Gastroesophageal sphincter (tissue), 4 donors: Measurements from ENCODE around the gene E2F3. TPM values are rescaled to one million over a fixed set of nuclear protein-coding genes. Genes with fewer than 3 reads are reported as not detected.

Experiments used
- ATAC-seq: fragments of 150-250 bp; one replicate; pipeline ENCODE4 v1.9.1; 2016; ENCODE audit warnings: mild to moderate bottlenecking, moderate library complexity
- H3K27ac ChIP-seq, 4 donors: fragments of 200-600 bp; sonication (generic) in 3 of 4; 1 replicate in 3 of 4; 2 replicates in 1 of 4; pipeline ENCODE4 v1.5.1; 2016 to 2019
- H3K27me3 ChIP-seq: fragments of 200-600 bp; sonication (generic); one replicate; pipeline ENCODE4 v1.5.1; 2019
- H3K36me3 ChIP-seq, 2 donors: fragments of 200-600 bp; sonication (generic); one replicate each; pipeline ENCODE4 v1.5.1; 2019; ENCODE audit warnings: control low read depth in 1 of 2
- H3K4me1 ChIP-seq, 3 donors: fragments of 200-600 bp; sonication (generic); 1 replicate in 2 of 3; 2 replicates in 1 of 3; pipeline ENCODE4 v1.5.1; 2016 to 2019; ENCODE audit warnings: control low read depth in 2 of 3
- H3K4me3 ChIP-seq, 2 donors: fragments of 200-600 bp; sonication (generic); one replicate each; pipeline ENCODE4 v1.5.1; 2019; ENCODE audit warnings: mild to moderate bottlenecking in 1 of 2, moderate library complexity in 1 of 2
- H3K9me3 ChIP-seq, 3 donors: fragments of 200-600 bp; sonication (generic); one replicate each; pipeline ENCODE4 v1.5.1; 2017 to 2019; ENCODE audit warnings: control low read depth in 2 of 3
- EP300 ChIP-seq: sonication (generic); formaldehyde crosslinking; IDR thresholded peaks from one replicate; pipeline ENCODE4 v1.6.1; 2017; ENCODE audit warnings: antibody characterized with exemption, mild to moderate bottlenecking
- POLR2A ChIP-seq, 2 donors: fragments of 450-650 bp; IDR thresholded peaks; one replicate each; pipeline ENCODE4 v1.6.1; 2017; ENCODE audit warnings: antibody characterized with exemption in 2 of 2, mild to moderate bottlenecking in 2 of 2, moderate library complexity in 1 of 2
- POLR2AphosphoS5 ChIP-seq: sonication (generic); formaldehyde crosslinking; IDR thresholded peaks from one replicate; pipeline ENCODE4 v1.6.1; 2017; ENCODE audit warnings: antibody characterized with exemption
- WGBS, 2 donors: methylation state at CpG; one replicate each; pipeline ENCODE4 v1.1.5; 2018; ENCODE audit warnings: low coverage in 1 of 2; 5-methylcytosine and 5-hydroxymethylcytosine counted together
- total RNA-seq, 4 donors: library from RNA; depleted of rRNA; stranded (reverse); fragments of >200 nt; gene quantifications; one replicate each; pipeline ENCODE4 v1.1.0, GENCODE V29; 2016
- TF ChIP-seq, protein P1 (sequence below), 4 experiments: fragments of 200-600 bp in 2 of 4; fragments of 450-650 bp in 2 of 4; sonication (generic) in 1 of 4; IDR thresholded peaks; one replicate each; pipeline ENCODE4 v1.5.1; 2017 to 2019; ENCODE audit warnings: antibody characterized with exemption in 4 of 4, mild to moderate bottlenecking in 2 of 4, moderate library complexity in 2 of 4

E2F3 gene
- total RNA-seq, 4 donors from 2014 or later, result 3.4 to 6.5 (median 5.2) TPM

DNA sequence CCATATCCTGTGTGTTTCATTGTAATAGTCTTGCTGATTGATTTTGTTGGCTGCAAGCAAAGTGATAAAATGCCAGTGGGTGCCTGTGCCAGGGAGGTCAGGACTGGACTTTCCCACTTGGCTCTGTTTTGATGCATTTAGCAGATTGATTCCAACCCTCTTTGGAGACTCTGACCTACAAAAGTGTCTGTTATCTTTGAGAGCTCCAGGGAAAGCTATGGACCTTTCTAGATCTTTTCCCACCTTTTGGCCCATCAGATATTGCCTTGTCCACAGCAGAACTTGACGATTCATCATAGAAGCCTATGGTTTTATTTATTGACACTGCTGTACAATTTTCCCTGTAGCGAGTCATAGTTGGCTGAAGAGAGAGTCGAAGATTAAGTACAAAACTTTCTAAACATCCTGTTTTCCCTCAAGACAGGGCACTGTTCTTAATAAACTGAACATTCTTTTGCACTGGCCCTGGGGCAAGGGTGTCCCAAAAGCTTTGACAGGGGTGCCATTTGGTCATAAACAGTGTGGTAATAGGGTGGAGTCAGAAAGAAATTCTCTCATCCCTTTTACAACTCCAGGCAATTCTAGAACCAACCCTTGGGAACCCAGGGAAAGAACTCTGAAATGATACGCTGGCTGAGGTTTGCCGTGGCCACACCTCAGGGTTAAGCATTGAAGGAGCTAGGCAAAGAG, 53.7 kb downstream of the E2F3 start:
- Histone ChIP-seq H3K4me1 (peaks cover 0 to 3% (median 0%) of the 10 kb centered on the region in 3 donors), H3K9me3 (no peaks in the 10 kb centered on the region), H3K27me3 (no peaks in the 10 kb centered on the region), H3K27ac (no peak overlapping the region), H3K4me3 (no peak overlapping the region), H3K36me3 (peaks cover 0 to 3% of the 10 kb centered on the region in 2 donors)
- TF ChIP-seq POLR2A (IDR thresholded peaks at IDR 0.05) (no peak), EP300 (no peak), POLR2AphosphoS5 (no peak)
- TF ChIP-seq, protein P1, sequence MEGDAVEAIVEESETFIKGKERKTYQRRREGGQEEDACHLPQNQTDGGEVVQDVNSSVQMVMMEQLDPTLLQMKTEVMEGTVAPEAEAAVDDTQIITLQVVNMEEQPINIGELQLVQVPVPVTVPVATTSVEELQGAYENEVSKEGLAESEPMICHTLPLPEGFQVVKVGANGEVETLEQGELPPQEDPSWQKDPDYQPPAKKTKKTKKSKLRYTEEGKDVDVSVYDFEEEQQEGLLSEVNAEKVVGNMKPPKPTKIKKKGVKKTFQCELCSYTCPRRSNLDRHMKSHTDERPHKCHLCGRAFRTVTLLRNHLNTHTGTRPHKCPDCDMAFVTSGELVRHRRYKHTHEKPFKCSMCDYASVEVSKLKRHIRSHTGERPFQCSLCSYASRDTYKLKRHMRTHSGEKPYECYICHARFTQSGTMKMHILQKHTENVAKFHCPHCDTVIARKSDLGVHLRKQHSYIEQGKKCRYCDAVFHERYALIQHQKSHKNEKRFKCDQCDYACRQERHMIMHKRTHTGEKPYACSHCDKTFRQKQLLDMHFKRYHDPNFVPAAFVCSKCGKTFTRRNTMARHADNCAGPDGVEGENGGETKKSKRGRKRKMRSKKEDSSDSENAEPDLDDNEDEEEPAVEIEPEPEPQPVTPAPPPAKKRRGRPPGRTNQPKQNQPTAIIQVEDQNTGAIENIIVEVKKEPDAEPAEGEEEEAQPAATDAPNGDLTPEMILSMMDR (IDR thresholded peaks at IDR 0.05), result no peak
- ATAC-seq, result no peak
- 80% methylated on average over 1 to 5 of the region's 5 CpGs for WGBS, 2 donors

DNA sequence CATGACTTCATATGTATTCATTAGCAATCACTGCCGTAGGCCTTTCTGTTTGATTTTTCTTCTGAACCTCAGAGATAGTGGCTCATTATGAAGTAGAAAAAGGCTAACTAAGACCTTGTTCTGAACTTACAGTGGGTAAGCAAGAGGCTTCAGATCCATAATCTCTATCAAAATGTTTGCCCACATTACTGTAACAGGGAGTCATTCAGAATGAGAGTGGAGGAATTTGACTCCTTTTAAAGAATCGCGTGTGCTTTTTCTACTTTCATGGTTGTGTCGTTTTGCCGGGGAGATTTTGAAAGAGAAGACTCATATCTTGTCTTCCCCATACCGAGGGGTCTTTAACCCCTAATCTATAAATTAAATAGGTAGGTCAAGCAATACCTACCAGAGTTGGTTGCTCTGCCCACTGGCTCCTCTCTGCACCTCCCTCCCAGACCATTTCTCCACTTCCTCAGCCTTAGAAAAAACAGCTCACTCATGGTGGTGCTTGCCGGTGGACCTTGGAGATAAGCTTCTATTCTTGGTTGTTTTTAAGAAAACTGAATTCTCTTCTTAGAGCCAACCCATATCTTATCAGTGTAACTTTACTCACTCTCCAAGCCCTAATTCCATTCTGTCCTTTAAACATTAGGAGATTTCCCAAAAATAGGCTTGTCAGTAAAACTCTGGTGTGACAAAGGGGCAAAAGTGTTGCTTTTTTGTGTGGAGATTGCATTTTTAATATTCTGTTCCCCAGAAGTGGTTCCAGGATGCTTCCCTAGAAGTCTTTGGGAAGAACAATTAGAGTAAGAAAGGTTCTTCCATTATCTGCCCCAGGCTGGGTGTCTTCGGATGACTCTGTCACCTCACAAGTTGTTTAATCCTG, 56.6 kb downstream of the E2F3 start:
- TF ChIP-seq POLR2A (IDR thresholded peaks at IDR 0.05), result no peak
- TF ChIP-seq EP300, result no peak
- TF ChIP-seq, protein P1 (IDR thresholded peaks at IDR 0.05), result no peak
- TF ChIP-seq POLR2AphosphoS5, result no peak
- Histone ChIP-seq H3K4me1 (peaks cover 0 to 3% (median 0%) of the 10 kb centered on the region in 3 donors), H3K4me3 (no peak overlapping the region), H3K9me3 (no peaks in the 10 kb centered on the region), H3K27me3 (no peaks in the 10 kb centered on the region), H3K27ac (no peak overlapping the region), H3K36me3 (peaks cover 0 to 3% of the 10 kb centered on the region in 2 donors)
- no peak for ATAC-seq
- WGBS, 2 donors, result 56 to 76% methylated on average over 7 to 8 of the region's 8 CpGs

DNA sequence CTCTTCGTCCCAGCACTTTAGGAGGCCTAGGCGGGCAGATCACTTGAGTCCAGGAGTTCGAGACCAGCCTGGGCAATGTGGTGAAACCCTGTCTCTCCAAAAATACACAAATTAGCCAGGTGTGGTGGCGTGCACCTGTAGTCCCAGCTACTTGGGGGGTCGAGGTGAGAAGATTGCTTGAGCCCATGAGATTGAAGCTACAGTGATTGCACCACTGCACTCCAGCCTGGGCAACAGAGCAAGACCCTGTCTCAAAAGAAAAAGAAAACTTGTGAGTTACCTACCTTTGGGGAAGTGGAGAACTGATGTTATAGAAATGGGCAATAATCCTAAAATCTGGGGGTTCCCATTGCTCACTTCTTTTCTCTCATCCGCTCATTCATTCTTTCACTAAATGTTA, 58.0 kb downstream of the E2F3 start:
- peaks cover 0 to 10% of the 10 kb centered on the region in 2 donors for H3K36me3 ChIP-seq
- no peak for ATAC-seq
- H3K27me3 ChIP-seq, result no peaks in the 10 kb centered on the region
- TF ChIP-seq, protein P1 (IDR thresholded peaks at IDR 0.05), result no peak
- TF ChIP-seq POLR2A (IDR thresholded peaks at IDR 0.05), result no peak
- TF ChIP-seq POLR2AphosphoS5, result no peak
- no peak for TF ChIP-seq EP300
- no peaks in the 10 kb centered on the region for H3K9me3 ChIP-seq
- no peak overlapping the region for H3K4me3 ChIP-seq
- peaks cover 0 to 3% (median 0%) of the 10 kb centered on the region in 3 donors for H3K4me1 ChIP-seq
- 100% methylated on average over 3 to 5 of the region's 6 CpGs for WGBS, 2 donors
- no peak overlapping the region for H3K27ac ChIP-seq

DNA sequence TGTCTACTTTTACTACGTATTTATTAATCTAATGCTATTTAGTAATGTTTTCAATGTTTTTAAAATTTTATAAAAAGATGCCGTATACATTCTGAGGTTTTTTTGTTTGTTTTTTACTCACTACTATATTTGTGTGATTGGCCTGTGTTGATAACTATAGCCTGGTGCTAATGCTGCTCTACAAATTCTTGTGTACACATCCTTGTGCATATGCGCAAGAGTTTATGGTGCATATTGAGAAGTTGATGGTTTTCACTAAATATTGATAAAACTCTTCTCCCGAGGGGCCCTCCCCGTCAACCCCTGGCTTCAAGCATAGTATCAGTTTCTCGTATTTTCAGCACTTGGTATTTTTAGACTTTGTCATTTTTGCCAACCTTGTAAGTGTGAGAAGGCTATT, 59.9 kb downstream of the E2F3 start:
- Histone ChIP-seq H3K36me3 (peaks cover 0 to 10% of the 10 kb centered on the region in 2 donors), H3K4me1 (no peaks in the 10 kb centered on the region), H3K4me3 (no peak overlapping the region), H3K27me3 (no peaks in the 10 kb centered on the region), H3K27ac (no peak overlapping the region), H3K9me3 (no peaks in the 10 kb centered on the region)
- WGBS, 2 donors, result 77 to 94% methylated on average over 6 of the region's 6 CpGs
- TF ChIP-seq, protein P1 (IDR thresholded peaks at IDR 0.05), result no peak
- TF ChIP-seq POLR2AphosphoS5, result no peak
- no peak for TF ChIP-seq EP300
- TF ChIP-seq POLR2A (IDR thresholded peaks at IDR 0.05), result no peak
- no peak for ATAC-seq
